Sciatic nerve (tissue), 2 donors: ENCODE data around the gene CDC42BPA. TPM values are rescaled to one million over a fixed set of nuclear protein-coding genes. Genes with fewer than 3 reads are reported as not detected.

Experiments
- ATAC-seq: fragments of 200-7000 bp; cut with Tn5 transposase; one replicate; pipeline ENCODE4 v1.9.1; 2020; ENCODE audit warnings: mild to moderate bottlenecking, moderate library complexity
- DNase-seq: peaks from one replicate; pipeline ENCODE4 v3.0.0-alpha.2; 2020; ENCODE audit warnings: low spot score
- intact Hi-C: fragments of 100-400 bp; cut with DNase I; formaldehyde crosslinking; loops from one replicate; pipeline ENCODE4 v1.14.2; 2022
- total RNA-seq: library from RNA; stranded (reverse); fragmentation: NEBNext Ultra II Directional; extraction: Animal tissue kit (Norgen Biotek cat#: 25700); gene quantifications from one replicate; pipeline ENCODE4 v1.2.1, GENCODE V29; 2021
- donor health status: DM: no; HTN: no; CAD: no.
- donor health status: DM: no; HTN: no; CAD: no.

Gene CDC42BPA
- total RNA-seq, 1 donor from 2014 or later, result 66.8 TPM

GRCh38 chr1:227223171-227223806, 95.0 kb downstream of the CDC42BPA start:
- no peak for DNase-seq
- no peak for ATAC-seq
- intact Hi-C loops, result no loop called here

- DNase-seq (no peak), ATAC-seq (no peak)
- intact Hi-C loops, result no loop called here
Observed at GRCh38 chr1:227219715-227220292, 98.5 kb downstream of the CDC42BPA start.

- no peak for DNase-seq
- intact Hi-C loops, result no loop called here
- ATAC-seq, result no peak
Observed at GRCh38 chr1:227218870-227219573, 99.3 kb downstream of the CDC42BPA start.

GRCh38 chr1:227215863-227216510, 102.3 kb downstream of the CDC42BPA start:
- intact Hi-C loops, result no loop called here
- no peak for DNase-seq
- ATAC-seq, result no peak

DNA sequence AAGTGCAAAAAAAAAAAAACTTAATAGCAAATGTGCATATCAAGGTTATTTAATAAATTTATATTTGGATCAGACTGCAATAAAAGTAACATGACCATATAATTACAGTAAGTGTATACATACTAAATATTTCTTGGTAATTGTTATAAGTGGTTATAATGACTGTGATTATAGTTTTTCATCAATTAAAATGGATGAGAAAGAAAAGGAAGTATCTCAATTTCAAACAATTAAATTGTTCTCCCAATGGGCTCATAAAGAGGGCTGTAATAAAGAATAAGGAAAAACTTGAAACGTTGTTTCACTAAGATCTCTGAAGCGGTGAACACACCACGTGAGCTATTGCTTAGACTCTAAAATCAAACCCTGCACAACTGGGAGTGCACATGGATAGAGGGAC, 104.1 kb downstream of the CDC42BPA start:
- ATAC-seq (no peak), DNase-seq (no peak)
- intact Hi-C loops, result no loop called here

GRCh38 chr1:227213426-227213825, 104.9 kb downstream of the CDC42BPA start:
- intact Hi-C loops, result no loop called here
- DNase-seq (no peak), ATAC-seq (no peak)

- DNase-seq, result no peak
- no peak for ATAC-seq
- intact Hi-C loops, result no loop called here
Observed at GRCh38 chr1:227212164-227212563, 106.1 kb downstream of the CDC42BPA start.

GRCh38 chr1:227210604-227211003, 107.7 kb downstream of the CDC42BPA start:
- no peak for DNase-seq
- no peak for ATAC-seq
- intact Hi-C loops, result no loop called here

- DNase-seq (no peak), ATAC-seq (no peak)
- intact Hi-C loops, result no loop called here
Observed at GRCh38 chr1:227197064-227197463, 121.2 kb downstream of the CDC42BPA start.

DNA sequence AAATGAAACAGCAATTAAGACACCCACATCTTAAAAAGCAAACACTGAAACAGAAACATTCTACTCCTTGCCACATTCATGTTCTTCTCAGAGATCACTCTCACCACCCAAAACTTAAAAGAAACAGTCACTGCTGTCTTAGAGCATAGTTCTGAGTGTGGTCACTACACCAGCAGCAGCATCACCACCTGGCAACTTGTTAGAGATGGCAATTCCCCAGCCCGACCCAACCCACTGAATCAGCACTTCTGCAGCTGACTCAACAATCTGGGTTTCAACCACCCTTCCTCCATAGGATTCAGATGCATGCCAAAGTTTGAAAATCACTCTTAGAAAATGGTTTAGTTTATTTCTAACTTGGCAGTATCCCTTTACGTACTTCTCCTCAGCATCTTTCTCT, 126.1 kb downstream of the CDC42BPA start:
- DNase-seq, result no peak
- ATAC-seq, result no peak
- intact Hi-C loops, result no loop called here

GRCh38 chr1:227191607-227192006, 126.7 kb downstream of the CDC42BPA start:
- no peak for DNase-seq
- intact Hi-C loops, result no loop called here
- ATAC-seq, result no peak

GRCh38 chr1:227190321-227190720, 128.0 kb downstream of the CDC42BPA start:
- ATAC-seq (no peak), DNase-seq (no peak)
- intact Hi-C loops, result no loop called here

DNA sequence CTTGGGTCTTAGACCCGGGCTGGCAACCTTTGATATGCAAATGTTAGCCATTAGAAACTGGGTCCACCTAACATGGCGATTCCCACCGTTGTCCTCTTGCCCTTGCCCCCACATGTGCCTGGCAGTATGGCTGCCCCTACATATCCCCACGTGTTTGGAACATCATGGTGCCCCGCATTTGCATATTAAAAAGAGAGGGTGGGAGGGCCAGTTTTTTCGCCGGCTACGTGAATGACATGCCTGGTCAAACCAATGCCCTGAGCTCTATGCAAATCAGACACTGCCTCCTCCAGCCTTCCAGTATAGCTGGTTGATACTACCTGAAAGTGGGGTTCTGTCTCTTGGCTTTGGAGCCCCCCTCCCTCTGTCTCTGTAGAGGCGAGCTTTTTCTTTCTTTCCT, 133.0 kb downstream of the CDC42BPA start:
- intact Hi-C loops, result no loop called here
- DNase-seq (no peak), ATAC-seq (no peak)

GRCh38 chr1:227182012-227182411, 136.3 kb downstream of the CDC42BPA start:
- DNase-seq (no peak), ATAC-seq (no peak)
- intact Hi-C loops, result no loop called here

DNA sequence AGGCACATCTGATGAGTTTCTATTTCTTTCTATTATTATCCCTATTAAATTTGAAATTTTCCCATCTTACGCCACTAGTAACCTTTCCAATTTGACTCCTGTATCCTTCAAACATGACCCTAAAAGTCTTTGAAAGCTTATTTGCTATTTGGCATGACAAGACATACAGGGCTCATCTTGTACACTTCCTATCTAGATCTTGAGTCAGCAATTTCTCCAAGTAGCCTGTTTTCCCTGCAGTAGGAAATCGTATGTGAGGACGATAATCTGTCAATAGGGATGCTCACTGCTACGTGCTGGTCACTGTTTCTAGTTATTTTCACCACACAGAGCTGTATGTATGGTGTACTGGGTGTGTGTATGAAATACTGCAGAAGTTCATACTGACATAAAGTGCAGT, 142.7 kb downstream of the CDC42BPA start:
- ATAC-seq (no peak), DNase-seq (no peak)
- intact Hi-C loops, result no loop called here

DNA sequence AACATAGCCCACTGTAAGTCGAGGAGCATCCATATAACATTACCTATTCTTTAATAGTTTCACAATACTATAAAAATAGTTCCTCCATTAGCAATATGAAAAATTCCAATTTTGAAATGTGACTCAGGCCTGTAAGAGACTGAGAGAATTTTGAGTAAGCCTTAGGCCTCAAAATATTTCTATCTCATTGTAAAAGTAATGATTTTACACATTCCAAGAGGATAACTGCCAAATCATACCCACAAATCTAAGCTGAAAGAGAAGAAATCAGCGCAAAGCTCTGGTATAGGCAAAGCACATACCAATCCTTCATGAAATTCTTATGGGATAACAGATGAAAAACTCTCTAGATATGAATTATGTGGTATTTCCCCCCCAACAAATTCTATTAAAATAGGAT, 144.1 kb downstream of the CDC42BPA start:
- intact Hi-C loops, result no loop called here
- no peak for ATAC-seq
- DNase-seq, result no peak

GRCh38 chr1:227170361-227171166, 147.7 kb downstream of the CDC42BPA start:
- DNase-seq, result no peak
- no peak for ATAC-seq
- intact Hi-C loops, result no loop called here

DNA sequence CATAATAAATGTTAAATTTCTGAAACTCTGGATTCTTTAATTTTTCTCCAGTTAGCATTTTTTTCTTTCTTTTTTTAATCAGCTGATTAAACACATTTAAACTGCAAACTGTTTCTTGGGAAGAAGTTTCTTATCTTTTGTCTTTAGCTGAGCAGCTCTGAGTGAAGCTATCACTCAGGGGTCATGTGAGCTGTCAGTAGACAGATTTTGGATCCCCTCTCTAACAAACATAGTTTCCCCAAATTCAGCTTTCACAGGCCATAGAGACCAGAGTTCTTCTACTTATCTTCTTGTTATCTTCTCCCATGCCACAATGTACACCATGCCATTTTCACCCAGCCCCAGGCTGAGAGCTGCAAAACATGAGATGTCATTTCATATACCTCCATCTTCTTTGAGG, 148.9 kb downstream of the CDC42BPA start:
- intact Hi-C loops, result no loop called here
- no peak for DNase-seq
- no peak for ATAC-seq
